Ecto neural progenitor cell (in vitro differentiated cells): ENCODE results near the gene LRRC27.

Source experiments
- DNase-seq: peaks from one replicate; pipeline ENCODE4 v3.0.0-alpha.2; 2018; ENCODE audit warnings: low spot score

LRRC27 gene

GRCh38 chr10:132427006-132427771 lies 95.2 kb downstream of the LRRC27 start:
- no peak for DNase-seq

DNA sequence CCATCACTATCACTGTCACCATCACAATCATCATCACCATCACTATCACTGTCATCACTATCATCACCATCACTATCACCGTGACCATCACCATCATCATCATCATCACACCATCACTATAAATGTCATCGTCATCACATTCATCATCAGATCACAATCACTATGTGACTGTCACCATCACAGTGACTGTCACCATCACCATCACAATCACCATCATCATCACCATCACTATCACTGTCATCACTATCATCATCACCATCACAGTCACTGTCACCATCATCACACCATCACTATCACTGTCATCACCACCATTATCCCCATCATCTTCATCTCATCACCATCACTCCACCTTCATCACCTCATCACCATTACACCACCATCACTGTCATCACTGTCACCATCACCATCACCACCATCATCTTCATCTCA lies 96.0 kb downstream of the LRRC27 start:
- DNase-seq = no peak

GRCh38 chr10:132428486-132428995 lies 96.5 kb downstream of the LRRC27 start:
- DNase-seq = no peak
